Endothelial cell of umbilical vein (primary cell): ENCODE measurements around the gene MAPK1IP1L. TPM values are rescaled to one million over a fixed set of nuclear protein-coding genes. Genes with fewer than 3 reads are reported as not detected.

Experiments
- BruUV-seq: library from RNA; stranded (reverse); fragments of 400-500 nt; replicated peaks from 2 replicates; lab custom pipeline; 2021; lab: Mats Ljungman, UMichigan
- CTCF ChIA-PET: fragments of 300-600, 350-600 bp; sonication (Branson Sonifier 250); formaldehyde crosslinking; loops from one replicate; lab custom pipeline; 2021; ENCODE audit warnings: antibody characterized with exemption, inconsistent platforms; lab: Charles Lee
- POLR2A ChIA-PET: fragments of 300-600, 350-600 bp; sonication (Branson Sonifier 250); formaldehyde crosslinking; loops from one replicate; lab custom pipeline; 2021; ENCODE audit warnings: antibody characterized with exemption, inconsistent platforms; lab: Charles Lee
- DNase-seq: peaks from one replicate; pipeline ENCODE4 v3.0.0-alpha.2; 2011; ENCODE audit warnings: low read depth, low spot score
- FAIRE-seq: peaks from 2 replicates; lab custom pipeline; 2011; peaks lifted over from hg19 to GRCh38; lab: Jason Lieb, UNC
- H2AFZ ChIP-seq: 2 replicates; pipeline ENCODE4 v1.6.0; 2012; ENCODE audit warnings: low read depth, low read length, control low read depth, inconsistent platforms
- H3K27ac ChIP-seq: 2 replicates; pipeline ENCODE4 v1.5.1; 2011; ENCODE audit warnings: low read depth, mild to moderate bottlenecking, control low read depth, low read length, moderate library complexity; ENCODE audit not compliant: insufficient read depth
- H3K27me3 ChIP-seq, 2 experiments: 2 replicates each; pipeline versions ENCODE4 v1.6.0 to v1.6.1; 2011; ENCODE audit warnings: low read length in 2 of 2, mixed read lengths in 1 of 2; ENCODE audit not compliant: control insufficient read depth in 2 of 2, insufficient read depth in 2 of 2
- H3K36me3 ChIP-seq, 2 experiments: 2 replicates in 1 of 2; 3 replicates in 1 of 2; pipeline ENCODE4 v1.5.1; 2011; ENCODE audit warnings: low read length in 2 of 2, mild to moderate bottlenecking in 1 of 2, moderate library complexity in 1 of 2; ENCODE audit not compliant: control insufficient read depth in 2 of 2, insufficient read depth in 2 of 2; ENCODE audit errors: extremely low read depth in 1 of 2
- H3K4me1 ChIP-seq: 3 replicates; pipeline ENCODE4 v1.5.1; 2011; ENCODE audit warnings: mild to moderate bottlenecking, low read length; ENCODE audit not compliant: control insufficient read depth, insufficient read depth; ENCODE audit errors: extremely low read depth
- H3K4me2 ChIP-seq: 2 replicates; pipeline ENCODE4 v1.6.1; 2011; ENCODE audit warnings: low read length, control low read depth, mixed read lengths; ENCODE audit not compliant: insufficient read depth
- H3K4me3 ChIP-seq, 3 experiments: fragments of 200-600 bp in 1 of 3; sonication (generic), shearing (Covaris generic) in 1 of 3; replicated peaks in 1 of 3; 2 replicates each; pipeline ENCODE4 v1.5.1; 2011 to 2016; ENCODE audit warnings: control low read depth in 3 of 3, low read length in 3 of 3, mild to moderate bottlenecking in 2 of 3, inconsistent platforms in 1 of 3, low read depth in 1 of 3, moderate library complexity in 1 of 3; ENCODE audit not compliant: insufficient read depth in 1 of 3
- H3K79me2 ChIP-seq: 2 replicates; pipeline ENCODE4 v1.6.0; 2012; ENCODE audit warnings: low read length, inconsistent platforms; ENCODE audit not compliant: control insufficient read depth, insufficient read depth
- H3K9ac ChIP-seq: replicated peaks from 2 replicates; pipeline ENCODE3; 2011; ENCODE audit warnings: low read length, control low read depth; ENCODE audit not compliant: insufficient read depth; ENCODE audit errors: extremely low read depth
- H3K9me1 ChIP-seq: replicated peaks from 3 replicates; pipeline ENCODE4 v1.6.0; 2011; ENCODE audit warnings: mild to moderate bottlenecking, low read length; ENCODE audit not compliant: control insufficient read depth, insufficient read depth; ENCODE audit errors: extremely low read depth
- H3K9me3 ChIP-seq: replicated peaks from 2 replicates; pipeline ENCODE4 v1.5.1; 2012; ENCODE audit warnings: low read length, inconsistent platforms; ENCODE audit not compliant: control insufficient read depth, insufficient read depth
- H4K20me1 ChIP-seq: replicated peaks from 2 replicates; pipeline ENCODE3; 2011; ENCODE audit warnings: mild to moderate bottlenecking, low read length; ENCODE audit not compliant: control insufficient read depth, insufficient read depth; ENCODE audit errors: extremely low read depth
- EZH2 ChIP-seq: IDR thresholded peaks from 2 replicates; pipeline ENCODE4 v1.6.1; 2012; ENCODE audit warnings: borderline replicate concordance, low read depth, mild to moderate bottlenecking, moderate library complexity, low read length, inconsistent platforms; ENCODE audit not compliant: severe bottlenecking
- FOS ChIP-seq: IDR thresholded peaks from 2 replicates; pipeline ENCODE4 v1.6.1; 2011; ENCODE audit warnings: mild to moderate bottlenecking, low read length, moderate library complexity, borderline replicate concordance; ENCODE audit not compliant: insufficient read depth
- GATA2 ChIP-seq: IDR thresholded peaks from 2 replicates; pipeline ENCODE4 v1.7.0; 2011; ENCODE audit warnings: low read depth, mild to moderate bottlenecking, moderate library complexity, mixed read lengths, low read length; ENCODE audit not compliant: insufficient read length, insufficient read depth
- JUN ChIP-seq: IDR thresholded peaks from 2 replicates; pipeline ENCODE4 v1.6.1; 2011; ENCODE audit warnings: borderline replicate concordance, low read depth; ENCODE audit not compliant: insufficient read length, insufficient read depth
- MYC ChIP-seq: IDR thresholded peaks from one replicate; pipeline ENCODE4 v1.6.1; 2011; ENCODE audit warnings: mild to moderate bottlenecking, low read depth, low read length
- POLR2A ChIP-seq: IDR thresholded peaks from 2 replicates; pipeline ENCODE4 v1.6.1; 2012; ENCODE audit warnings: low read depth, mild to moderate bottlenecking, control low read depth, low read length
- POLR2AphosphoS5 ChIP-seq: IDR thresholded peaks from 2 replicates; pipeline ENCODE4 v1.6.1; 2012; ENCODE audit warnings: low read depth, mild to moderate bottlenecking, control low read depth, low read length, moderate library complexity; ENCODE audit not compliant: insufficient read depth
- dilution Hi-C: fragments of 300-500 bp; cut with MboI; formaldehyde crosslinking; loops from one replicate; pipeline ENCODE4 v1.15.0; 2019; ENCODE audit warnings: low sequenced_read_pairs; ENCODE audit not compliant: extremely low pct_ligation_motif_present
- intact Hi-C: fragments of 100-400 bp; cut with micrococcal nuclease; formaldehyde crosslinking; loops from one replicate; pipeline ENCODE4 v1.10.0; 2022
- polyA plus RNA-seq, 4 experiments: library from polyadenylated mRNA; depleted of rRNA in 3 of 4; stranded (reverse) in 3 of 4; unstranded in 1 of 4; fragments of >200 nt; gene quantifications; 2 replicates each; pipeline versions ENCODE4 v1.2.1 to v1.2.3, GENCODE V29; 2011 to 2012; ENCODE audit warnings: missing spikeins in 1 of 4
- total RNA-seq: library from RNA; stranded (reverse); gene quantifications from 2 replicates; pipeline ENCODE4 v1.2.3, GENCODE V29; 2021
- TF ChIP-seq, protein P1 (sequence below), 2 donors: IDR thresholded peaks; 1 replicate in 1 of 2; 2 replicates in 1 of 2; pipeline ENCODE4 v1.5.1; 2011; ENCODE audit warnings: low read length in 2 of 2, mild to moderate bottlenecking in 2 of 2, moderate library complexity in 2 of 2, control low read depth in 1 of 2, inconsistent platforms in 1 of 2, low read depth in 1 of 2; ENCODE audit not compliant: insufficient read depth in 1 of 2; ENCODE audit errors: extremely low read depth in 1 of 2
- TF ChIP-seq, protein P2 (sequence below): IDR thresholded peaks from 2 replicates; pipeline ENCODE4 v1.6.1; 2011; ENCODE audit not compliant: insufficient read depth, insufficient read length

MAPK1IP1L gene
- total and polyA plus RNA-seq, 2 donors (not counting 3 experiments of a cell fraction or from before 2014, with no cell fraction given): 129 to 208 TPM

DNA sequence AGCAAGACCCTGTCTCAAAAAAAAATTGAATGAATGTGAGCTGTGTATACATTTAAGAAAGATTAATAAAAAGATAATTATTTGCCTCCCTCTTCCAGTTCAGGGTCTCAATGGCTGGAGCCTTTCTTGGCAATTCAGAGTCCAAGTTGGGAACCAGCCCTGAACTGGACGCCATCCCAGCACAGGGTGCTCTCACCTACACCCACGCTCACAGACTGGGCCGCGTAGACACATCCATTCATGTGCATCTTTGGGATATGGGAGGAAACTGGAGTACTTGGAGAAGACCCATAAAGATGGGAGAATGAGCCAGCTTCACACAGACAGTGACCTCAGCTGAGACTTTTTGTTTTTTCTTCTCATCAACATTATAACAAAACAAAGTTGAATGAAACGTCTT, 6.5 kb downstream of the MAPK1IP1L start:
- Histone ChIP-seq H2AFZ (no peak overlapping the region), H3K9me1 (no peaks in the 10 kb centered on the region), H3K9ac (no peak overlapping the region), H4K20me1 (peaks cover 10% of the 10 kb centered on the region), H3K27ac (no peak overlapping the region), H3K4me2 (no peak overlapping the region), H3K79me2 (peaks cover 91% of the 10 kb centered on the region), H3K36me3 (peaks cover 5 to 15% of the 10 kb centered on the region in 2 experiments), H3K4me3 (no peak overlapping the region), H3K4me1 (peaks cover 8% of the 10 kb centered on the region), H3K27me3 (no peaks in the 10 kb centered on the region), H3K9me3 (no peaks in the 10 kb centered on the region)
- dilution Hi-C loops: no loop called here
- DNase-seq (no peak), FAIRE-seq (no peak)
- CTCF ChIA-PET: no interaction called here
- TF ChIP-seq POLR2A: no peak
- no peak for TF ChIP-seq GATA2
- TF ChIP-seq JUN: no peak
- BruUV-seq: no TSS peak
- intact Hi-C loops: no loop called here
- POLR2A ChIA-PET: no interaction called here

DNA sequence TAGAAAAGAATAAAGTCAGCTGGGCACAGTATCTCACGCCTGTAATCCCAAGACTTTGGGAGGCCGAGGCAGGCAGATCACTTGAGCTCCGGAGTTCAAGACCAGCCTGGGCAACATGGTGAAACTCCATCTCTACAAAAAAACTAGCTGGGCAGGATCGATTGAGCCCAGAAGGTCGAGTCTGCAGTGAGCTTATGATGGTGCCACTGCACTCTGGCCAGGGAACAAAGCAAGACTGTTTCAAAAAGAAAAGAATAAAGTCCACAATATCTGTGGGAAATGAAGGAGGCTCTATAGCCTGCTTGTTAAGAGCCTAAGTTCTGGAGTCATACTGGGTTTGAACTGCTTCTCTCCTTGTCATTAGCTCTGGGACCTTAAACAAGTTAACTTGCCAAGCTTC, 7.9 kb downstream of the MAPK1IP1L start:
- Histone ChIP-seq H3K36me3 (peaks cover 7 to 21% of the 10 kb centered on the region in 2 experiments), H3K4me1 (no peaks in the 10 kb centered on the region), H3K9ac (no peak overlapping the region), H3K27ac (no peak overlapping the region), H3K79me2 (peaks cover 78% of the 10 kb centered on the region), H2AFZ (no peak overlapping the region), H3K4me3 (no peak overlapping the region), H3K4me2 (no peak overlapping the region), H3K9me1 (no peaks in the 10 kb centered on the region), H3K27me3 (no peaks in the 10 kb centered on the region), H3K9me3 (no peaks in the 10 kb centered on the region), H4K20me1 (peaks cover 10% of the 10 kb centered on the region)
- no TSS peak for BruUV-seq
- FAIRE-seq (no peak), DNase-seq (no peak)
- TF ChIP-seq POLR2A (no peak), POLR2AphosphoS5 (no peak), EZH2 (no peak), MYC (no peak), FOS (no peak), JUN (no peak), GATA2 (no peak)
- TF ChIP-seq, protein P1, sequence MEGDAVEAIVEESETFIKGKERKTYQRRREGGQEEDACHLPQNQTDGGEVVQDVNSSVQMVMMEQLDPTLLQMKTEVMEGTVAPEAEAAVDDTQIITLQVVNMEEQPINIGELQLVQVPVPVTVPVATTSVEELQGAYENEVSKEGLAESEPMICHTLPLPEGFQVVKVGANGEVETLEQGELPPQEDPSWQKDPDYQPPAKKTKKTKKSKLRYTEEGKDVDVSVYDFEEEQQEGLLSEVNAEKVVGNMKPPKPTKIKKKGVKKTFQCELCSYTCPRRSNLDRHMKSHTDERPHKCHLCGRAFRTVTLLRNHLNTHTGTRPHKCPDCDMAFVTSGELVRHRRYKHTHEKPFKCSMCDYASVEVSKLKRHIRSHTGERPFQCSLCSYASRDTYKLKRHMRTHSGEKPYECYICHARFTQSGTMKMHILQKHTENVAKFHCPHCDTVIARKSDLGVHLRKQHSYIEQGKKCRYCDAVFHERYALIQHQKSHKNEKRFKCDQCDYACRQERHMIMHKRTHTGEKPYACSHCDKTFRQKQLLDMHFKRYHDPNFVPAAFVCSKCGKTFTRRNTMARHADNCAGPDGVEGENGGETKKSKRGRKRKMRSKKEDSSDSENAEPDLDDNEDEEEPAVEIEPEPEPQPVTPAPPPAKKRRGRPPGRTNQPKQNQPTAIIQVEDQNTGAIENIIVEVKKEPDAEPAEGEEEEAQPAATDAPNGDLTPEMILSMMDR (IDR thresholded peaks at IDR 0.05; ENCODE audit: extremely low read depth in 1 of 2, insufficient read depth in 1 of 2, low read depth in 1 of 2, low read length in 2 of 2): no peak
- TF ChIP-seq, protein P2, sequence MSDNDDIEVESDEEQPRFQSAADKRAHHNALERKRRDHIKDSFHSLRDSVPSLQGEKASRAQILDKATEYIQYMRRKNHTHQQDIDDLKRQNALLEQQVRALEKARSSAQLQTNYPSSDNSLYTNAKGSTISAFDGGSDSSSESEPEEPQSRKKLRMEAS: no peak
- dilution Hi-C loops (no loop called here), intact Hi-C loops (no loop called here)
- CTCF ChIA-PET: interaction anchor here (1.0 to 3.3 kb wide), 3 partner anchors 8 to 101 kb away, joined by 3 to 14 read pairs (median 5); partner anchors contain the start of gene MAPK1IP1L
- POLR2A ChIA-PET: interaction anchor here (1.8 kb wide), 1 partner anchor 12 kb away, joined by 5 read pairs; no protein-coding TSS in a partner anchor
